ENCODE data around the gene ATP5IF1. TPM values are rescaled to one million over a fixed set of nuclear protein-coding genes. Genes with fewer than 3 reads are reported as not detected.
A peak's percentile ranks its signal among the peaks of the same experiment; 100 is the strongest.

The ATP5IF1 gene
- total and polyA plus RNA-seq, 10 of the 15 experiments (the other 5 are each of a cell fraction or from before 2014, with no cell fraction given), result 253 to 1,210 (median 418) TPM

GRCh38 chr1:28199328-28200233, 36.3 kb upstream of the ATP5IF1 start (continued):
- no peak for TF ChIP-seq ZBTB33 (IDR thresholded peaks at IDR 0.05)
- no peak; the same call in 1 of the 2 replicates for TF ChIP-seq TCF3 (IDR thresholded peaks at IDR 0.05; ENCODE audit: borderline replicate concordance, insufficient read depth, low read depth, low read length)
- TF ChIP-seq YY1 (IDR thresholded peaks at IDR 0.05; ENCODE audit: low read depth, low read length), result no peak; the same call in 1 of the 2 replicates
- no peak for TF ChIP-seq CBX3 (IDR thresholded peaks at IDR 0.05; ENCODE audit: borderline replicate concordance, low read depth)
- no peak for TF ChIP-seq HDAC6 (IDR thresholded peaks at IDR 0.05; ENCODE audit: unreplicated experiment)
- TF ChIP-seq KLF5 (IDR thresholded peaks at IDR 0.05; ENCODE audit: partially characterized antibody), result peak; percentile 88
- no peak for TF ChIP-seq STAT1 (conservative IDR thresholded peaks at IDR 0.05)
- no peak for TF ChIP-seq WRNIP1 (IDR thresholded peaks at IDR 0.05; ENCODE audit: borderline replicate concordance, low read depth, low read length)
- TF ChIP-seq ZNF207 (IDR thresholded peaks at IDR 0.05; ENCODE audit: borderline replicate concordance), result no peak; the same call in 1 of the 2 replicates
- 0 out of 2 replicates have a peak, but pooled peaks have one; percentile 34 for TF ChIP-seq TCF7 (IDR thresholded peaks at IDR 0.05; ENCODE audit: borderline replicate concordance)
- TF ChIP-seq POLR2AphosphoS5 (IDR thresholded peaks at IDR 0.05; ENCODE audit: low read length), result no peak
- no peak for TF ChIP-seq SREBF1 (IDR thresholded peaks at IDR 0.05; ENCODE audit: low read length)
- TF ChIP-seq SPI1 (IDR thresholded peaks at IDR 0.05; ENCODE audit: borderline replicate concordance, insufficient read depth, low read depth, low read length), result peak; percentile 12; the same call in 1 of the 2 replicates
- no peak for TF ChIP-seq LARP7 (IDR thresholded peaks at IDR 0.05)
- TF ChIP-seq CHD2 (IDR thresholded peaks at IDR 0.05; ENCODE audit: borderline replicate concordance, low read depth, low read length), result peak; percentile 63; the same call in 1 of the 2 replicates
- TF ChIP-seq ZBTB11 (CRISPR knock-in tag; IDR thresholded peaks at IDR 0.05), result no peak
- TF ChIP-seq SMAD5 (IDR thresholded peaks at IDR 0.05; ENCODE audit: low read depth), result no peak
- TF ChIP-seq MEF2B (IDR thresholded peaks at IDR 0.05; ENCODE audit: partially characterized antibody, poor library complexity, severe bottlenecking), result peak; percentile 83
- 0 out of 2 replicates have a peak, but pooled peaks have one; percentile 47 for TF ChIP-seq ZSCAN29 (IDR thresholded peaks at IDR 0.05)
- TF ChIP-seq, protein P1, sequence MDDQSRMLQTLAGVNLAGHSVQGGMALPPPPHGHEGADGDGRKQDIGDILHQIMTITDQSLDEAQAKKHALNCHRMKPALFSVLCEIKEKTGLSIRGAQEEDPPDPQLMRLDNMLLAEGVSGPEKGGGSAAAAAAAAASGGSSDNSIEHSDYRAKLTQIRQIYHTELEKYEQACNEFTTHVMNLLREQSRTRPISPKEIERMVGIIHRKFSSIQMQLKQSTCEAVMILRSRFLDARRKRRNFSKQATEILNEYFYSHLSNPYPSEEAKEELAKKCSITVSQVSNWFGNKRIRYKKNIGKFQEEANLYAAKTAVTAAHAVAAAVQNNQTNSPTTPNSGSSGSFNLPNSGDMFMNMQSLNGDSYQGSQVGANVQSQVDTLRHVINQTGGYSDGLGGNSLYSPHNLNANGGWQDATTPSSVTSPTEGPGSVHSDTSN (IDR thresholded peaks at IDR 0.05; ENCODE audit: insufficient replicate concordance, low read depth, low read length), result peak; percentile 36
- TF ChIP-seq STAT3 (IDR thresholded peaks at IDR 0.05; ENCODE audit: low read depth, low read length), result no peak
- TF ChIP-seq BACH1 (IDR thresholded peaks at IDR 0.05; ENCODE audit: borderline replicate concordance), result peak; percentile 85; the same call in 1 of the 2 replicates
- peak; percentile 98 for TF ChIP-seq NR2F1 (conservative IDR thresholded peaks at IDR 0.05)
- TF ChIP-seq SUZ12 (IDR thresholded peaks at IDR 0.05; ENCODE audit: unreplicated experiment), result no peak
